SK-N-MC (cell line): ENCODE results near the gene ANKS1B.

Experiments used
- EZH2 ChIP-seq: fragments of 200-600 bp; sonication (generic); IDR thresholded peaks from one replicate; pipeline ENCODE4 v1.6.1; 2017; ENCODE audit warnings: antibody characterized with exemption
- POLR2AphosphoS5 ChIP-seq: IDR thresholded peaks from 2 replicates; pipeline ENCODE4 v1.6.1; 2012; ENCODE audit warnings: mild to moderate bottlenecking, low read depth, low read length, borderline replicate concordance

DNA sequence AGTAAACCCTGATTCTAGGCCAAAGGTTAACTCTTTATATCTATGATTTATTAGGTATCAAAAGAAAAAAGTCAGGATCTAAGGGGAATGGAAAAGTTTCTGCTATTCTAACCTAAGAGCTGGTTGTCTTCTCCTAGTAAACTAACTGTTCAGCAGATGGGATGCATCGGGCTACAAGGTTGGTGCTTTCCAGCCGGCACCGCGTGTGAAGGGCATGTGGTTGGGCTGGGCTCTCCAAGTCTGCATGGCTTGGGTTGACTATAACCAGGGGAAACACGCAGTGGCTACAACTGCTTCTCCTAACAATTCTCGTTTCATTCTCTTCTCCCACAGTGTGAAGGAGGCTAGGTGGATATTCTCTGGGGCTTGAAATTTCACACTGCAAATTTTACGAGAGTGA is 985.2 kb downstream of the ANKS1B start:
- TF ChIP-seq POLR2AphosphoS5 (no peak), EZH2 (no peak)
